IMR-90 (cell line): ENCODE results near the gene HMG20A. TPM values are rescaled to one million over a fixed set of nuclear protein-coding genes. Genes with fewer than 3 reads are reported as not detected.

Experiments
- ATAC-seq: fragments of 200-7000 bp; cut with Tn5 transposase; 2 replicates; pipeline ENCODE4 v1.9.1; 2020; ENCODE audit warnings: low read depth, mild to moderate bottlenecking, moderate library complexity
- BruUV-seq: library from RNA; stranded (reverse); fragments of 400-500 nt; replicated peaks from 2 replicates; lab custom pipeline; 2021; lab: Mats Ljungman, UMichigan
- CTCF ChIA-PET: fragments of 300-600 bp; formaldehyde crosslinking; extraction: SDS; loops from one replicate; lab custom pipeline; 2021; ENCODE audit warnings: antibody characterized with exemption; lab: Yijun Ruan, JAX
- POLR2A ChIA-PET: fragments of 300-600 bp; sonication (Branson Sonifier 250); formaldehyde crosslinking; loops from one replicate; lab custom pipeline; 2022; ENCODE audit warnings: antibody characterized with exemption; ENCODE audit not compliant: unreplicated experiment; lab: Charles Lee
- DNase-seq: peaks from one replicate; pipeline ENCODE4 v3.0.0; 2013
- H2AFZ ChIP-seq: replicated peaks from 2 replicates; pipeline ENCODE3; 2013; ENCODE audit warnings: low read length, mild to moderate bottlenecking; ENCODE audit not compliant: poor library complexity
- H2AK5ac ChIP-seq: 2 replicates; pipeline ENCODE4 v1.6.1; 2013; ENCODE audit warnings: low read depth, low read length, inconsistent platforms
- H2AK9ac ChIP-seq: replicated peaks from 2 replicates; pipeline ENCODE3; 2013; ENCODE audit warnings: mild to moderate bottlenecking, low read depth, low read length, moderate library complexity; ENCODE audit not compliant: poor library complexity
- H2BK120ac ChIP-seq: 2 replicates; pipeline ENCODE4 v1.6.1; 2013; ENCODE audit warnings: low read depth, low read length, inconsistent platforms
- H2BK15ac ChIP-seq: 3 replicates; pipeline ENCODE4 v1.6.1; 2013; ENCODE audit warnings: low read depth, low read length, inconsistent platforms
- H2BK20ac ChIP-seq: 2 replicates; pipeline ENCODE4 v1.6.1; 2013; ENCODE audit warnings: low read depth, mild to moderate bottlenecking, inconsistent platforms, low read length, moderate library complexity
- H2BK5ac ChIP-seq: 2 replicates; pipeline ENCODE4 v1.6.1; 2013; ENCODE audit warnings: mild to moderate bottlenecking, low read depth, low read length, inconsistent platforms; ENCODE audit not compliant: poor library complexity, severe bottlenecking
- H3K14ac ChIP-seq: replicated peaks from 2 replicates; pipeline ENCODE4 v1.6.1; 2013; ENCODE audit warnings: low read depth, low read length, inconsistent platforms
- H3K18ac ChIP-seq: 2 replicates; pipeline ENCODE4 v1.6.1; 2013; ENCODE audit warnings: low read depth, low read length, control low read depth
- H3K23ac ChIP-seq: 2 replicates; pipeline ENCODE4 v1.6.1; 2013; ENCODE audit warnings: low read depth, low read length, inconsistent platforms
- H3K27ac ChIP-seq: 2 replicates; pipeline ENCODE4 v1.5.1; 2013; ENCODE audit warnings: mild to moderate bottlenecking, control low read depth, low read length; ENCODE audit not compliant: insufficient read depth
- H3K27me3 ChIP-seq: 2 replicates; pipeline ENCODE4 v1.6.1; 2013; ENCODE audit warnings: low read length; ENCODE audit not compliant: control insufficient read depth, insufficient read depth
- H3K36me3 ChIP-seq: 2 replicates; pipeline ENCODE4 v1.6.1; 2013; ENCODE audit warnings: low read length, mixed read lengths; ENCODE audit not compliant: control insufficient read depth, insufficient read depth
- H3K4ac ChIP-seq: 2 replicates; pipeline ENCODE4 v1.6.1; 2013; ENCODE audit warnings: low read depth, low read length, inconsistent platforms
- H3K4me1 ChIP-seq: 2 replicates; pipeline ENCODE4 v1.6.1; 2013; ENCODE audit warnings: low read length, mixed read lengths; ENCODE audit not compliant: control insufficient read depth, insufficient read depth
- H3K4me2 ChIP-seq: 2 replicates; pipeline ENCODE4 v1.6.1; 2013; ENCODE audit warnings: low read depth, mild to moderate bottlenecking, control low read depth, low read length, moderate library complexity
- H3K4me3 ChIP-seq: 2 replicates; pipeline ENCODE4 v1.5.1; 2013; ENCODE audit warnings: low read depth, mild to moderate bottlenecking, control low read depth, low read length, moderate library complexity; ENCODE audit not compliant: insufficient read depth
- H3K56ac ChIP-seq: 2 replicates; pipeline ENCODE4 v1.6.1; 2013; ENCODE audit warnings: low read length, inconsistent platforms; ENCODE audit not compliant: insufficient read depth; ENCODE audit errors: extremely low read depth
- H3K79me1 ChIP-seq, 2 experiments: 2 replicates each; pipeline ENCODE4 v1.6.1; 2013; ENCODE audit warnings: low read length in 2 of 2, inconsistent platforms in 1 of 2, low read depth in 1 of 2
- H3K9ac ChIP-seq: 2 replicates; pipeline ENCODE4 v1.6.1; 2013; ENCODE audit warnings: low read depth, low read length, control low read depth
- H3K9me1 ChIP-seq: 2 replicates; pipeline ENCODE4 v1.6.1; 2013; ENCODE audit warnings: low read length, inconsistent platforms; ENCODE audit not compliant: insufficient read depth
- H3K9me3 ChIP-seq: 2 replicates; pipeline ENCODE4 v1.6.1; 2013; ENCODE audit warnings: low read length; ENCODE audit not compliant: control insufficient read depth, insufficient read depth
- H4K20me1 ChIP-seq: 2 replicates; pipeline ENCODE4 v1.6.1; 2013; ENCODE audit warnings: low read length, inconsistent platforms; ENCODE audit not compliant: insufficient read depth
- H4K5ac ChIP-seq: 2 replicates; pipeline ENCODE4 v1.6.1; 2013; ENCODE audit warnings: mild to moderate bottlenecking, low read depth, low read length, control low read depth
- H4K8ac ChIP-seq, 2 experiments: 2 replicates each; pipeline ENCODE4 v1.6.1; 2013; ENCODE audit warnings: low read depth in 2 of 2, low read length in 2 of 2, control low read depth in 1 of 2, inconsistent platforms in 1 of 2
- H4K91ac ChIP-seq: 2 replicates; pipeline ENCODE4 v1.6.1; 2013; ENCODE audit warnings: low read depth, low read length, inconsistent platforms; ENCODE audit not compliant: insufficient read depth
- BHLHE40 ChIP-seq: fragments of 150-350 bp; IDR thresholded peaks from 2 replicates; pipeline ENCODE4 v1.6.1; 2016; ENCODE audit warnings: mild to moderate bottlenecking, low read depth, low read length
- CEBPB ChIP-seq: IDR thresholded peaks from 2 replicates; pipeline ENCODE4 v1.6.1; 2012; ENCODE audit warnings: low read depth, low read length, improper control_type of control experiment
- CHD1 ChIP-seq: IDR thresholded peaks from 2 replicates; pipeline ENCODE4 v1.6.1; 2012; ENCODE audit warnings: low read depth, low read length, improper control_type of control experiment
- FOS ChIP-seq: fragments of 150-350 bp; IDR thresholded peaks from 2 replicates; pipeline ENCODE4 v1.6.1; 2016; ENCODE audit warnings: low read depth, low read length
- MAFK ChIP-seq: IDR thresholded peaks from 2 replicates; pipeline ENCODE4 v1.6.1; 2012; ENCODE audit warnings: low read depth, low read length, improper control_type of control experiment
- MAZ ChIP-seq: IDR thresholded peaks from 2 replicates; pipeline ENCODE4 v1.6.1; 2012; ENCODE audit warnings: low read depth, mild to moderate bottlenecking, low read length, improper control_type of control experiment, moderate library complexity, borderline replicate concordance
- MXI1 ChIP-seq: IDR thresholded peaks from 2 replicates; pipeline ENCODE4 v1.6.1; 2012; ENCODE audit warnings: low read depth, mild to moderate bottlenecking, low read length, moderate library complexity, borderline replicate concordance
- NFE2L2 ChIP-seq: fragments of 150-350 bp; IDR thresholded peaks from 2 replicates; pipeline ENCODE4 v1.6.1; 2016; ENCODE audit warnings: low read depth, mild to moderate bottlenecking, low read length
- POLR2A ChIP-seq: IDR thresholded peaks from 2 replicates; pipeline ENCODE4 v1.6.1; 2012; ENCODE audit warnings: mild to moderate bottlenecking, low read depth, low read length
- RAD21 ChIP-seq: IDR thresholded peaks from 2 replicates; pipeline ENCODE4 v1.6.1; 2012; ENCODE audit warnings: low read length, improper control_type of control experiment
- RCOR1 ChIP-seq: IDR thresholded peaks from 2 replicates; pipeline ENCODE4 v1.6.1; 2012; ENCODE audit warnings: mild to moderate bottlenecking, low read length, improper control_type of control experiment; ENCODE audit not compliant: insufficient replicate concordance
- RFX5 ChIP-seq: IDR thresholded peaks from 2 replicates; pipeline ENCODE4 v1.8.0; 2012; ENCODE audit warnings: low read depth, mild to moderate bottlenecking, low read length, moderate library complexity
- SMC3 ChIP-seq: fragments of 150-350 bp; IDR thresholded peaks from 2 replicates; pipeline ENCODE4 v1.6.1; 2016; ENCODE audit warnings: low read depth, mild to moderate bottlenecking, antibody characterized with exemption, low read length, moderate library complexity
- WGBS, 2 experiments: methylation state at CpG; one replicate each; pipeline versions ENCODE4 v1.1.5 to v1.1.7; 2013; ENCODE audit warnings: missing lambda C conversion rate in 2 of 2; ENCODE audit not compliant: insufficient read length in 1 of 2; ENCODE audit errors: extremely low coverage in 2 of 2; 5-methylcytosine and 5-hydroxymethylcytosine counted together
- dilution Hi-C: fragments of 300-500 bp; cut with HindIII; formaldehyde crosslinking; loops from one replicate; pipeline ENCODE4 v1.14.3; 2018; ENCODE audit warnings: low sequenced_read_pairs; ENCODE audit not compliant: unreplicated experiment
- in situ Hi-C: fragments of 300-500 bp; cut with MboI; formaldehyde crosslinking; loops from 3 replicates; pipeline ENCODE4 v1.14.3; 2019; ENCODE audit warnings: low sequenced_read_pairs, inconsistent platforms, mixed read lengths
- intact Hi-C: fragments of 100-400 bp; cut with micrococcal nuclease; formaldehyde crosslinking; loops from 2 replicates; pipeline ENCODE4 v1.10.0; 2022
- polyA plus RNA-seq, 3 experiments: library from polyadenylated mRNA; depleted of rRNA; stranded (reverse); fragments of >200 nt; gene quantifications; 2 replicates each; pipeline ENCODE4 v1.2.3, GENCODE V29; 2012; ENCODE audit warnings: low replicate concordance in 1 of 3
- total RNA-seq: library from RNA; depleted of rRNA; stranded (reverse); fragments of >200 nt; gene quantifications from 2 replicates; pipeline ENCODE4 v1.2.3, GENCODE V29; 2012
- TF ChIP-seq, protein P1 (sequence below): fragments of 150-350 bp; IDR thresholded peaks from 2 replicates; pipeline ENCODE4 v1.6.1; 2017; ENCODE audit warnings: mild to moderate bottlenecking, antibody characterized with exemption, low read length, low read depth
- TF ChIP-seq, protein P2 (sequence below): conservative IDR thresholded peaks from 2 replicates; pipeline ENCODE4 v1.5.1; 2012; ENCODE audit warnings: mild to moderate bottlenecking, low read depth, low read length, improper control_type of control experiment
- TF ChIP-seq, protein P3 (sequence below): fragments of 150-350 bp; IDR thresholded peaks from 2 replicates; pipeline ENCODE4 v1.6.1; 2016; ENCODE audit warnings: low read depth, mild to moderate bottlenecking, low read length, moderate library complexity, borderline replicate concordance

Gene HMG20A
- total and polyA plus RNA-seq, 2 of the 4 experiments (the other 2 are of a cell fraction): 22.3 to 25.3 TPM

DNA sequence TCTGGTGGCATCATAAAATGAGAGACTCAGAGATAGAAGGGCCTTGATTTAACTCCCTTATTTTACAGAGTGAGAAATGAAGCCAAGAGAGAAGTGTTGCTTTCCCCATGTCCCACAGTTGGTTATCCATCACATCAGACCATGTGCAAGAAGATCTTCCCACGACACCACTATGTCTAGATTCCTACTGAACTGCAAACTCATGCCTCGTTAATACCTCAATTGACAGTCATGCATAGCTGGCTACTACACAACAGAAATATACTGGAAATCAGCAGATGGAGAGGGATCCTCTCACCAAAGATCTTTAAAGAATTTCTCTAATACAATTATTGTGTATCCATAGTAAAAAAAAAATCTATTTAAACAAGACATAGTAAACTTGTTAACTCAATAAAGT, 34.1 kb upstream of the HMG20A start:
- dilution Hi-C loops (no loop called here), intact Hi-C loops (no loop called here), in situ Hi-C loops (no loop called here)
- Histone ChIP-seq H3K18ac (no peak overlapping the region), H3K9ac (no peak overlapping the region), H4K8ac (no peak overlapping the region), H3K4me2 (no peak overlapping the region), H3K23ac (no peak overlapping the region), H3K4me1 (peaks cover 12% of the 10 kb centered on the region), H2BK20ac (no peak overlapping the region), H3K79me1 (peaks cover 23 to 76% of the 10 kb centered on the region in 2 experiments), H2BK120ac (no peak overlapping the region), H3K27ac (no peak overlapping the region), H2AK9ac (no peak overlapping the region), H3K14ac (no peak overlapping the region), H2AK5ac (no peak overlapping the region), H2BK15ac (no peak overlapping the region), H4K5ac (no peak overlapping the region), H4K91ac (no peak overlapping the region), H3K4ac (no peak overlapping the region), H3K36me3 (no peaks in the 10 kb centered on the region), H2AFZ (no peak overlapping the region), H3K9me3 (no peaks in the 10 kb centered on the region), H4K20me1 (peaks cover 89% of the 10 kb centered on the region), H3K4me3 (no peak overlapping the region), H3K27me3 (no peaks in the 10 kb centered on the region), H3K9me1 (peaks cover 14% of the 10 kb centered on the region; the same call in 1 of the 2 replicates), H3K56ac (no peak overlapping the region), H2BK5ac (no peak overlapping the region)
- DNase-seq (no peak), ATAC-seq (no peak)
- TF ChIP-seq MXI1 (no peak), CEBPB (no peak), POLR2A (no peak), MAZ (no peak), SMC3 (no peak), MAFK (no peak), NFE2L2 (no peak), RFX5 (no peak), CHD1 (no peak), RCOR1 (no peak), RAD21 (no peak), BHLHE40 (no peak), FOS (no peak)
- TF ChIP-seq, protein P1, sequence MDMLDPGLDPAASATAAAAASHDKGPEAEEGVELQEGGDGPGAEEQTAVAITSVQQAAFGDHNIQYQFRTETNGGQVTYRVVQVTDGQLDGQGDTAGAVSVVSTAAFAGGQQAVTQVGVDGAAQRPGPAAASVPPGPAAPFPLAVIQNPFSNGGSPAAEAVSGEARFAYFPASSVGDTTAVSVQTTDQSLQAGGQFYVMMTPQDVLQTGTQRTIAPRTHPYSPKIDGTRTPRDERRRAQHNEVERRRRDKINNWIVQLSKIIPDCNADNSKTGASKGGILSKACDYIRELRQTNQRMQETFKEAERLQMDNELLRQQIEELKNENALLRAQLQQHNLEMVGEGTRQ: no peak
- TF ChIP-seq, protein P2, sequence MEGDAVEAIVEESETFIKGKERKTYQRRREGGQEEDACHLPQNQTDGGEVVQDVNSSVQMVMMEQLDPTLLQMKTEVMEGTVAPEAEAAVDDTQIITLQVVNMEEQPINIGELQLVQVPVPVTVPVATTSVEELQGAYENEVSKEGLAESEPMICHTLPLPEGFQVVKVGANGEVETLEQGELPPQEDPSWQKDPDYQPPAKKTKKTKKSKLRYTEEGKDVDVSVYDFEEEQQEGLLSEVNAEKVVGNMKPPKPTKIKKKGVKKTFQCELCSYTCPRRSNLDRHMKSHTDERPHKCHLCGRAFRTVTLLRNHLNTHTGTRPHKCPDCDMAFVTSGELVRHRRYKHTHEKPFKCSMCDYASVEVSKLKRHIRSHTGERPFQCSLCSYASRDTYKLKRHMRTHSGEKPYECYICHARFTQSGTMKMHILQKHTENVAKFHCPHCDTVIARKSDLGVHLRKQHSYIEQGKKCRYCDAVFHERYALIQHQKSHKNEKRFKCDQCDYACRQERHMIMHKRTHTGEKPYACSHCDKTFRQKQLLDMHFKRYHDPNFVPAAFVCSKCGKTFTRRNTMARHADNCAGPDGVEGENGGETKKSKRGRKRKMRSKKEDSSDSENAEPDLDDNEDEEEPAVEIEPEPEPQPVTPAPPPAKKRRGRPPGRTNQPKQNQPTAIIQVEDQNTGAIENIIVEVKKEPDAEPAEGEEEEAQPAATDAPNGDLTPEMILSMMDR: no peak
- TF ChIP-seq, protein P3, sequence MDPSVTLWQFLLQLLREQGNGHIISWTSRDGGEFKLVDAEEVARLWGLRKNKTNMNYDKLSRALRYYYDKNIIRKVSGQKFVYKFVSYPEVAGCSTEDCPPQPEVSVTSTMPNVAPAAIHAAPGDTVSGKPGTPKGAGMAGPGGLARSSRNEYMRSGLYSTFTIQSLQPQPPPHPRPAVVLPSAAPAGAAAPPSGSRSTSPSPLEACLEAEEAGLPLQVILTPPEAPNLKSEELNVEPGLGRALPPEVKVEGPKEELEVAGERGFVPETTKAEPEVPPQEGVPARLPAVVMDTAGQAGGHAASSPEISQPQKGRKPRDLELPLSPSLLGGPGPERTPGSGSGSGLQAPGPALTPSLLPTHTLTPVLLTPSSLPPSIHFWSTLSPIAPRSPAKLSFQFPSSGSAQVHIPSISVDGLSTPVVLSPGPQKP: no peak
- no CpG with 5 or more reads among the region's 2 CpGs for WGBS, 2 experiments
- ChIA-PET CTCF (no interaction called here), POLR2A (no interaction called here)
- no TSS peak for BruUV-seq
